Measurements from ENCODE around the gene CLEC10A. TPM values are rescaled to one million over a fixed set of nuclear protein-coding genes. Genes with fewer than 3 reads are reported as not detected.
"Not testable (repeated sequence)": the region's sequence is repeated elsewhere in the genome, so short reads cannot be mapped to it uniquely, and the experiment has no call there.

CLEC10A gene
- polyA plus RNA-seq, 3 donors: 22.7 to 69.4 (median 61.9) TPM

DNA sequence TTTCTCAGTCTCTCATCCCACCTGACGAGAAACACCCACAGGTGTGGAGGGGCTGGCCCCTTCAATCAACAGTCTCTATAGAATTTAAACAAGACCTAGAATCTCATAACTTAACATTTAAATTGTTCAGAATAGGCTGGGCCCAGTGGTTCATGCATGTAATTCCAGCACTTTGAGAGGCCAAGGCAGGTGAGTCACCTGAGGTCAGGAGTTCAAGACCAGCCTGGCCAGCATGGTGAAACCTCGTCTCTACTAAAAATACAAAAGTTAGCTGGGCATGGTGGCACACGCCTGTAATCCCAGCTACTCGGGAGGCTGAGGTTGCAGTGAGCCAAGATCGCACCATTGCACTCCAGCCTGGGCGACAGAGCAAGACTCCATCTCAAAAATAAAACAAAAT is 9.5 kb upstream of the CLEC10A start:
- H3K4me3 Mint-ChIP-seq; H3K9me3 Mint-ChIP-seq; H3K79me2 ChIP-seq (ENCODE audit: insufficient read depth, low read length); H3K36me3 ChIP-seq (replicated peaks in 1 of 2; ENCODE audit: control insufficient read depth in 1 of 2, insufficient read depth in 2 of 2, low read length in 2 of 2); H3K27ac ChIP-seq (ENCODE audit: low read depth in 1 of 2, low read length in 2 of 2); H4K20me1 ChIP-seq (ENCODE audit: insufficient read depth, low read length); H3K9me3 ChIP-seq (replicated peaks in 1 of 2; ENCODE audit: control insufficient read depth in 1 of 2, insufficient read depth in 1 of 2, low read length in 2 of 2); DNase-seq; intact Hi-C loops (cut with micrococcal nuclease); H3K4me2 ChIP-seq (replicated peaks; ENCODE audit: extremely low read depth, low read length, poor library complexity, severe bottlenecking); H3K27me3 Mint-ChIP-seq (ENCODE audit: low read depth in 3 of 3); H3K27me3 ChIP-seq (ENCODE audit: control insufficient read depth in 2 of 2, insufficient read depth in 2 of 2, low read length in 2 of 2); H2AFZ ChIP-seq (ENCODE audit: insufficient read depth, low read depth, low read length, poor library complexity, severe bottlenecking); H3K9ac ChIP-seq (ENCODE audit: insufficient read depth, low read length, poor library complexity, severe bottlenecking); H3K4me3 ChIP-seq (replicated peaks in 1 of 3; ENCODE audit: low read depth in 2 of 3, low read length in 3 of 3): not testable (repeated sequence)
- Mint-ChIP-seq H3K36me3 (peaks cover 2 to 11% of the 10 kb centered on the region in 2 donors), H3K27ac (peak overlapping the region in 1 of 7 donors; percentile 40), H3K4me1 (peaks cover 42% of the 10 kb centered on the region)
- 100% methylated on average over 1 of the region's 6 CpGs for WGBS (ENCODE audit: insufficient coverage)
- H3K4me1 ChIP-seq (ENCODE audit: control insufficient read depth in 1 of 2, insufficient read depth in 2 of 2, low read length in 2 of 2): peaks cover 36 to 49% of the 10 kb centered on the region in 2 donors

DNA sequence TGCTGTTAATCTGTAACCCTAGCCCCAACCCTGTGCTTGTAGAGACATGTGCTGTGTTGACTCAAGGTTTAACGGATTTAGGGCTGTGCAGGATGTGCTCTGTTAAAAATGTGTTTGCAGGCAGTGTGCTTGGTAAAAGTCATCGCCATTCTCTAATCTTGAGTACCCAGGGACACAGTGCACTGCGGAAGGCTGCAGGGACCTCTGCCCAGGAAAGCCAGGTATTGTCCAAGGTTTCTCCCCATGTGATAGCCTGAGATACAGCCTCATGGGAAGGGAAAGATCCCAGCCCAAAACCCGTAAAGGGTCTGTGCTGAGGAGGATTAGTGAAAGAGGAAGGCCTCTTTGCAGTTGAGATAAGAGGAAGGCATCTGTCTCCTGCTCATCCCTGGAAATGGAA is 8.4 kb upstream of the CLEC10A start:
- H3K9ac ChIP-seq (ENCODE audit: insufficient read depth, low read length, poor library complexity, severe bottlenecking); H3K4me3 ChIP-seq (replicated peaks in 1 of 3; ENCODE audit: low read depth in 2 of 3, low read length in 3 of 3); H3K79me2 ChIP-seq (ENCODE audit: insufficient read depth, low read length); intact Hi-C loops (cut with micrococcal nuclease); H3K36me3 ChIP-seq (replicated peaks in 1 of 2; ENCODE audit: control insufficient read depth in 1 of 2, insufficient read depth in 2 of 2, low read length in 2 of 2); H4K20me1 ChIP-seq (ENCODE audit: insufficient read depth, low read length); H3K9me3 Mint-ChIP-seq; H3K27ac ChIP-seq (ENCODE audit: low read depth in 1 of 2, low read length in 2 of 2); H3K4me3 Mint-ChIP-seq; H3K27me3 ChIP-seq (ENCODE audit: control insufficient read depth in 2 of 2, insufficient read depth in 2 of 2, low read length in 2 of 2); H3K27me3 Mint-ChIP-seq (ENCODE audit: low read depth in 3 of 3); H3K4me2 ChIP-seq (replicated peaks; ENCODE audit: extremely low read depth, low read length, poor library complexity, severe bottlenecking); H2AFZ ChIP-seq (ENCODE audit: insufficient read depth, low read depth, low read length, poor library complexity, severe bottlenecking); DNase-seq; H3K9me3 ChIP-seq (replicated peaks in 1 of 2; ENCODE audit: control insufficient read depth in 1 of 2, insufficient read depth in 1 of 2, low read length in 2 of 2): not testable (repeated sequence)
- WGBS (ENCODE audit: insufficient coverage): 73% methylated on average over 4 of the region's 4 CpGs
- Mint-ChIP-seq H3K27ac (peak overlapping the region in 1 of 7 donors; percentile 26), H3K36me3 (peaks cover 2 to 11% of the 10 kb centered on the region in 2 donors), H3K4me1 (peaks cover 42% of the 10 kb centered on the region)
- peaks cover 36 to 49% of the 10 kb centered on the region in 2 donors for H3K4me1 ChIP-seq (ENCODE audit: control insufficient read depth in 1 of 2, insufficient read depth in 2 of 2, low read length in 2 of 2)

DNA sequence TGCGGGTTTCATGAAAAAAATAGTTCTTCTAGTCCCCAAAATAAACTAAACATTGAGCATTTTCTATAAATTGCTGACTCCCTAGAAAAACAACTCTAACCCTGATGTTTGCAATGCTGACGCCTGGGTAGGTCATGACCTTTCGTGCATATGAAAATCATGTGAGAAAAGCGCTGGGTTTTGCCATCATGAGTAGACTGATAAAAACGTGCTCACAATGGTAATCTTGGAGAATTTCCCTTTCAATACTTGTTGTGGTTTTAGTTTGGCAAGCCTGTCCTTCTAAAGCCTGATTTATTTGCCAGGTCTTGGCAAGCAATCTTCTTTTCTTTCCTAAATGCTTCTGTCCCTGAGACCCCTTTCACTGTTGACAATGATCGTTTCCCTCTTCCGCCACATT is 4.0 kb upstream of the CLEC10A start:
- peak overlapping the region in 1 of 3 experiments; percentile 37 for H3K4me3 ChIP-seq (replicated peaks in 1 of 3; ENCODE audit: low read depth in 2 of 3, low read length in 3 of 3)
- H3K79me2 ChIP-seq (ENCODE audit: insufficient read depth, low read length): no peaks in the 10 kb centered on the region
- WGBS (ENCODE audit: insufficient coverage): 2% methylated on average over 5 of the region's 7 CpGs
- no peaks in the 10 kb centered on the region for H3K27me3 ChIP-seq (ENCODE audit: control insufficient read depth in 2 of 2, insufficient read depth in 2 of 2, low read length in 2 of 2)
- TF ChIP-seq, protein P1, sequence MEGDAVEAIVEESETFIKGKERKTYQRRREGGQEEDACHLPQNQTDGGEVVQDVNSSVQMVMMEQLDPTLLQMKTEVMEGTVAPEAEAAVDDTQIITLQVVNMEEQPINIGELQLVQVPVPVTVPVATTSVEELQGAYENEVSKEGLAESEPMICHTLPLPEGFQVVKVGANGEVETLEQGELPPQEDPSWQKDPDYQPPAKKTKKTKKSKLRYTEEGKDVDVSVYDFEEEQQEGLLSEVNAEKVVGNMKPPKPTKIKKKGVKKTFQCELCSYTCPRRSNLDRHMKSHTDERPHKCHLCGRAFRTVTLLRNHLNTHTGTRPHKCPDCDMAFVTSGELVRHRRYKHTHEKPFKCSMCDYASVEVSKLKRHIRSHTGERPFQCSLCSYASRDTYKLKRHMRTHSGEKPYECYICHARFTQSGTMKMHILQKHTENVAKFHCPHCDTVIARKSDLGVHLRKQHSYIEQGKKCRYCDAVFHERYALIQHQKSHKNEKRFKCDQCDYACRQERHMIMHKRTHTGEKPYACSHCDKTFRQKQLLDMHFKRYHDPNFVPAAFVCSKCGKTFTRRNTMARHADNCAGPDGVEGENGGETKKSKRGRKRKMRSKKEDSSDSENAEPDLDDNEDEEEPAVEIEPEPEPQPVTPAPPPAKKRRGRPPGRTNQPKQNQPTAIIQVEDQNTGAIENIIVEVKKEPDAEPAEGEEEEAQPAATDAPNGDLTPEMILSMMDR (IDR thresholded peaks at IDR 0.05): no peak
- H2AFZ ChIP-seq (ENCODE audit: insufficient read depth, low read depth, low read length, poor library complexity, severe bottlenecking): peak overlapping the region; percentile 27
- no peak overlapping the region for H3K9ac ChIP-seq (ENCODE audit: insufficient read depth, low read length, poor library complexity, severe bottlenecking)
- H4K20me1 ChIP-seq (ENCODE audit: insufficient read depth, low read length): no peaks in the 10 kb centered on the region
- H3K36me3 ChIP-seq (replicated peaks in 1 of 2; ENCODE audit: control insufficient read depth in 1 of 2, insufficient read depth in 2 of 2, low read length in 2 of 2): no peaks in the 10 kb centered on the region
- Mint-ChIP-seq H3K4me1 (peaks cover 52% of the 10 kb centered on the region), H3K36me3 (peaks cover 8 to 13% of the 10 kb centered on the region in 2 donors), H3K27me3 (ENCODE audit: low read depth in 3 of 3) (peaks cover 1 to 10% (median 5%) of the 10 kb centered on the region in 3 donors), H3K27ac (peak overlapping the region; percentile 76 to 93 (median 87)), H3K4me3 (peak overlapping the region; percentile 61 to 81), H3K9me3 (peaks cover 0 to 6% (median 2%) of the 10 kb centered on the region in 7 donors)
- peak overlapping the region in 1 of 2 donors; percentile 51 for H3K27ac ChIP-seq (ENCODE audit: low read depth in 1 of 2, low read length in 2 of 2)
- peak overlapping the region; percentile 50 for H3K4me2 ChIP-seq (replicated peaks; ENCODE audit: extremely low read depth, low read length, poor library complexity, severe bottlenecking)
- DNase-seq: peak; percentile 42 to 52 (median 46)
- intact Hi-C loops (cut with micrococcal nuclease): no loop called here
- peaks cover 42 to 55% of the 10 kb centered on the region in 2 donors for H3K4me1 ChIP-seq (ENCODE audit: control insufficient read depth in 1 of 2, insufficient read depth in 2 of 2, low read length in 2 of 2)
- H3K9me3 ChIP-seq (replicated peaks in 1 of 2; ENCODE audit: control insufficient read depth in 1 of 2, insufficient read depth in 1 of 2, low read length in 2 of 2): no peaks in the 10 kb centered on the region
